GM18873 (cell line): ENCODE data around the gene TMUB1.
A peak's percentile ranks its signal among the peaks of the same experiment; 100 is the strongest.

Source experiments
- ATAC-seq: cut with Tn5 transposase; IDR thresholded peaks from one replicate; pipeline ENCODE4 v1.9.1; 2021; ENCODE audit warnings: mild to moderate bottlenecking, moderate library complexity, moderate number of reproducible peaks; ENCODE audit not compliant: unreplicated experiment, low FRiP score

TMUB1 gene

DNA sequence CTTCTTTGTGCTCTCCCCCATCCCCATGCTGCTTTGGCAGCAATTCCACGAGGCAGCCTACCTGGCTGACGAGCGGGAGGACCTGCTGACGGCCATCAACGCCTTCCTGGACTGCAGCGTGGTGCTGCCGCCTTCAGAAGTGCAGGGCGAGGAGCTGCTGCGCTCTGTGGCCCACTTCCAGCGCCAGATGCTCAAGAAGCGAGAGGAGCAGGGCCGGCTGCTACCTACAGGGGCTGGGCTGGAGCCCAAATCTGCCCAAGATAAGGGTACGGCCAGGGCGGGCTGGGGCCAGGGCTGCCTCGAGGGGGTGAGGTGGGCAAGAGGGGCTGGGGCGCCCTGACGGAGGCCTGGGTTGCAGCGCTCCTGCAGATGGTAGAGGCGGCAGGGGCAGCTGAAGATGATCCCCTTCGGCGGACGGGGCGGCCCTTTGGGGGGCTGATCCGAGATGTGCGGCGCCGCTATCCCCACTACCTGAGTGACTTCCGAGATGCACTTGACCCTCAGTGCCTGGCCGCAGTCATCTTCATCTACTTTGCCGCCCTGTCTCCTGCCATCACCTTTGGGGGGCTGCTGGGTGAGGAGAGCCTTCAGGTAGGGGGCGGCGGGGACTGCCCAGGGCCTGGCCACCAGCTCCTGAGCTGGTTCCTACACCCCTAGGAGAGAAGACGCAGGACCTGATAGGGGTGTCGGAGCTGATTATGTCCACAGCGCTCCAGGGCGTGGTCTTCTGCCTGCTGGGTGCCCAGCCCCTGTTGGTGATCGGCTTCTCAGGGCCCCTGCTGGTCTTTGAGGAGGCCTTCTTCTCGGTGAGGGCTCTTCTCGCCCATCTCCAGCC, 12.0 kb downstream of the TMUB1 start:
- no peak for ATAC-seq

DNA sequence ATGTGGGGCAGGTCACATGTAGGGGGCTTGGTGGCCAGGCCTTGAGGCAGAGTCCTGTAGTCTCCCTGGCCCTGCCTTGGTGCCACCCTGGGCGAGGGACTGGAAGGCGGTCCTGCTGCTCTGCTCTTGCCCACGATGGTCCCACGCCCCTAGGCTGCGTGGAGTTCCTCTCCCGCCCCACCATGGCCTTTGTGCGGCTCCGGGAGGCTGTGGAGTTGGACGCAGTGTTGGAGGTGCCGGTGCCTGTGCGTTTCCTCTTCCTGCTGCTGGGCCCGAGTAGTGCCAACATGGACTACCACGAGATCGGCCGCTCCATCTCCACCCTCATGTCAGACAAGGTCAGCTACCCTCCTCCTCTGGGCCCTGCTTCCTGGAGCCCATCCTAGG, 12.7 kb downstream of the TMUB1 start:
- ATAC-seq, result no peak

- no peak for ATAC-seq
Measured at GRCh38 chr7:151069841-151070573, 13.3 kb downstream of the TMUB1 start.

- ATAC-seq, result no peak
Measured at GRCh38 chr7:151068069-151068773, 15.1 kb downstream of the TMUB1 start.

- ATAC-seq, result no peak
Measured at GRCh38 chr7:151066273-151066974, 16.9 kb downstream of the TMUB1 start.

DNA sequence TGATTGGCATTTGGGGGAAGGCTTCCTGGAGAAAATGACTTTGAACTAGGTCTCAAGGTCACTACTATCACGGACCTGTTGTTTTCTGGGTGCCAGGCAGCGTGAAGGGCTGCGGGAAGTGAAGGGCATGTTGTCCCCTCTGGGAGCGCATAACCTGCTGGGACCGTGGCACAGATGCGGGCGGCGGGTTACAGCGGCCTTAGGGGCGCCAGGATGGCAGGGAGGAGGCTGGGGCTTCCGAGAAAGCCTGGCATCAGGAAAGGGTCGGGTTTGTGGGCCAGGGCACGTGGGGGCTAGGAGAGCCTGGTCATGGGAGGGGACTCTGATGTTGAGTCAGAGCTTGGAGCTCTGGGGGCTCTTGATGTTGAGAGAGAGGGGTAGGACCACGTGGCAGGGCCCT, 17.8 kb downstream of the TMUB1 start:
- no peak for ATAC-seq

DNA sequence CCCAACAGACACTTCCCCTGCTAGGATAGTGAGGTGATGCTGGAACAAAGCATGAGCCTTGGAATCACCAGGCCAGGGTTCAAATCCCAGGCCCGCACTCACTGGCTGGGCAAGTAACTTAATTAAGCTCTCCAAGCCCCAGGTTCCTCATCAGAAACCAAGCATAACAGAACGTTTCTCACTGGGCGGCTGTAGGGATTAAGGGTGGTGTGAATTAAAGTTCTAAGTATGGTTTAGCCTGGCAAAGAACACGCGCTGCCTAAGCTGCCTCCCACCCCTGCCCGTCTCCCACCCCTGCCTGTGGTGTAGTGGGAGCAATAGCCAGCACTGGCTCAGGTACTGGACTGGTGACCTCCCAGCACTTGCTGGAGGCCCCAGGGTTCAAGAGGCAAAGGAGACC, 18.3 kb downstream of the TMUB1 start:
- no peak for ATAC-seq

- ATAC-seq, result no peak
Measured at GRCh38 chr7:151064454-151064853, 18.8 kb downstream of the TMUB1 start.

- no peak for ATAC-seq
Measured at GRCh38 chr7:151063212-151063561, 20.1 kb downstream of the TMUB1 start.

DNA sequence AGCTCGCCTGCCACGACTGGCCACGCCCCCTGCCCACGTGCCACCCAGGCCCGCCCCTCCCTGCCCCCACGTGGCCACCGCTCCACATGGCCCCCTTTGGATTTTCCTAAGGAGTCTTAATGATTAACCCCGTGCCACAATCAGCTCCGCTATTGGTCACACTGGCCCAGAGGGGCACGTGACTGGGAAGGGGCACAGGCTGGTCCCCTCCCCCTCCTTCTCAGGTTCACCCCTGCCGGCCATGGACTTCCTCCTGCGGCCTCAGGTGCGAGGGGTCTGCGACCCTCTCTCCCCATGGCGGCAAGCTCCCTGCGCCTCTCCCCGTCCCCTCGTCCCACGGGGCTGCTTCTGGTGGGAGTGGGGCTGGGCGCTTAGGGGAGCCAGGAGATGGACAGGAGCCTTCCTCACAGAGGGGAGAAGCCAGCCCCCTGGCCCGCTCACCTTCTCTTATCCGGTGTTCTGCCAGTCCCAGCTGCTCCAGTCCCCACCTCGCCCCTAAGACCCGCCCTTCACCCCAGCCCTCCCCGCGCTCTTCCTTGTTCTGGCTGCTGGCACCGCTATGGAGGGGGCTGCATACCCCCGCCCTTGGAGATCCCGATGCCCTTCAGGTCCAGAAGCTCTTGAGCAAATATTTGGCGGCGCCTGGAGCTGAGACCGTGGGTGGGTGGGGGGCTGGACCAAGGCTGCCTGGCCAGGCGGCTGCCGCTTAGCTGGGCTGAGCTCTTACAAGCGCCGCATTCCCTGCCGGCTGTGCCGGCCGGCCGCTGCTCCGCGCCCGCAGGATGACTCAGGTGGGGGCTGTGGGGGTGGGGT, 20.7 kb downstream of the TMUB1 start:
- no peak for ATAC-seq

GRCh38 chr7:151062111-151062398, 21.2 kb downstream of the TMUB1 start:
- ATAC-seq, result no peak

GRCh38 chr7:151061213-151062110, 21.8 kb downstream of the TMUB1 start:
- no peak for ATAC-seq

DNA sequence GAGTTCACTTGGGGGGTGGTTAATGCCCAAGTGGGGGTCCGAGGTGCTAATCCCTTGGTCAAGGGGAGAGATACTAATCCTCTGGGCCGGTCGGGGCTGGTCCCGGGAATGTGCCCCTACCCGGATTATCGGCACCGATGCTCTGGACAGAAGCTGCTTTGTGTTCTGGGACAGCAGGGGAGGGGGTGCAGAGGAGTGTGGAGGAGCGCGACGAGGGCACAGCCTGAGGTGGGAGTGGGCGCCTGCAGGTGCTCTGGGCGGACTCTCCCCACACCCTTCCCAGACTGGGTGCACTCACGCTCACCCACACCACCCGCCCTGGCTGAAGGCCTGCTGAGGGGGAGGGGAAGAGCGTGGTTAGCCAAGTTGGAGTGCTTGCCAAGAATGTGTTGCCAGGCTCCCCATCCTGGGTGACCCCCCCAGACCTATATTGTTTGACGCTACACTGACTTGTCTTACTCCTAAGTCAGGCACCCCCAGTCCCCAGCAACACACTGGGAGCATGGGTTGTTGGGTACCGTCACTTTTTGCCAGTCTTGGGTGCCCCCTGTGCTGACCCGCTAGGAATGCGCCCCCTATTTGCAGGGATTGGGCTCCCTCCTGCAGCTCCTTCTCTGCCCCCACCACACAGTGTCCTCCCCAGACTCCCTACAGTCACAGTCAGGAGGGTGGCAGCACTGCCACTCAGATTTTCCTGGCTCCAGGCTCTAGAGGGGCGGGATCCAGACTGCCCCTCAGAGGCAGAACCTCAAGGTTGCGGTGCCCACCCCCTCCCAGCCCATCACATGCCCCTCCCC, 22.7 kb downstream of the TMUB1 start:
- ATAC-seq, result no peak

DNA sequence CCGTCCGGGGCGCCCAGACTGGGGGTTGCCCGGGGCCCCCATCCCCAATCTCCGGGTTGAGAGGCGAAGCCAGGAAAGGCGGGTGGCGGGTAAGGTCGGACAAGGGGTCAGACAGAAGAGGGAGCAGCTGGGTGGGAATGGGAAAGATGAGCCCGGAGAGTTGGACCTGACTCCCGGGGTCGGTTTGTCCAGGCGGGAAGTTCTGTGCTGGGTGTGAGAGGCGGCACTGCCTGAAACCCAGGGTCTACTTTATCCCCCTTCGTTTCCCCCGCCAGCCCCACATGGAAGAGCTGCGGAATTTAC, 23.2 kb downstream of the TMUB1 start:
- no peak for ATAC-seq

DNA sequence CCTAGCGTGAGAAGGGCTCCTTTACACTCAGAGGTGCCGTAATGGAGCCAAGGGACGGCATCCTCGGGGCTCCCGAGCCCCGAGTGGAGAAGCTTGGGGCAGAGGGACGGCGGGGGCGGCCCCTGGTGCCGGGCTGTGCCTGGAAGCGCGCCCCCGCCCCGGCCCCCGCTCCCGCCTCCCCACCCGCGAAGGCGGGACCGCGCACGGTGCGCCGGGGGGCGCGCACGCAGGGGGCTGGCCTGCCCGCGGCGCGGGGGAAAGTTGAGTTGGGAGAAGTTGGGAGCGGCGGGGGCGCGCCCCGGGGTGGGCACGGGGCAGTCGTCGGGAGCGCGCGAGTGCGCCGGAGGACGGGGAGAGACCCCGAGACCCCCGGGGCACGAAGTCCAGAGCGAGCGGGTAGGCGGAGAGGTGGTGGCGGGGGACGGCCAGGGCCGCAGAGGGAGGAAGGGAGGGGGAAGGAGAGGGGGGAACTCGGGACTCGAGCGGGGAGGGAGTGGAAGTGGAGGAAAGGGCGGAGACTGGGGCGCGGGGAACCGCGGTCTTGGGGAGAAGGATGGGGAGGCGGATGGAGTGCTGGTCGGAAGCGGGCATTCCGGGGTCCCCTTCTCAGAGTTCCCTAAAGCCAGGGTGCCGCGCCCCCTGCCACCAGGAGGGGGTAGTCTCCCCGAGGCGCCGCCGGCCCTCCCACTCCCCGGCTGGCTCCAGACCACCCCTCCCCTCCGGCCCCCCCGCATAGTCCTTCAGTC, 23.8 kb downstream of the TMUB1 start, which contains the start of gene SLC4A2:
TSS of gene SLC4A2 (plus strand) at position 223 of the 746 bp plus-strand sequence. CDS start 2,399 bp downstream, outside the sequence.
- ATAC-seq, result no peak

DNA sequence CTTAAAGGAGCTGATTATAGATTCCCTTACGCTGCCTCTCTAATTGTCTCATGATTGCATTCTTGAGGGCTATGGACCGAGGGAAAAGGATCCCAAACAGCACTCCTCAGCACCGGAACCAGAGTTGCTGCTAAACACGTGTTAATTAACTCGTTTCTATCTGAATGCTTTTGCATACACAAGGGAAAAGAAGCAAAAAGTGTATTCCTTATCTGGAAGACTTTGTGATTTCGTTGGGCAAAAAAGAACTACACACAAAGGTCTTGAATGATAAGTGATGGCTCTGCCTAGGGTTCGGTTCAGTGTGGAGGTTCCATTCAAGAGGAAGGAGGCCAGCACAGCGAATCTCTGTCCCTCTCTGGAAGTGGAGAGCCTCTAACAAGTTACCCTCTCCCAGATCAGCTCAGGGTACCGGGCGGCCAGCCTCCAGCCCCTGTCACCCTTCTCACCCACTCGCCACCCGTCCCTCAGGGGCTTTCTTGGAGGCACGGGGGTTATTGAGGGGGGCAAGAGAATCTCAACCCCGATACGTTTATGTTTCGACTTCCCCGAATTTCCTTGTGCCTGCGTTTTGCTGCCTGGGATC, 24.4 kb downstream of the TMUB1 start:
- no peak for ATAC-seq

DNA sequence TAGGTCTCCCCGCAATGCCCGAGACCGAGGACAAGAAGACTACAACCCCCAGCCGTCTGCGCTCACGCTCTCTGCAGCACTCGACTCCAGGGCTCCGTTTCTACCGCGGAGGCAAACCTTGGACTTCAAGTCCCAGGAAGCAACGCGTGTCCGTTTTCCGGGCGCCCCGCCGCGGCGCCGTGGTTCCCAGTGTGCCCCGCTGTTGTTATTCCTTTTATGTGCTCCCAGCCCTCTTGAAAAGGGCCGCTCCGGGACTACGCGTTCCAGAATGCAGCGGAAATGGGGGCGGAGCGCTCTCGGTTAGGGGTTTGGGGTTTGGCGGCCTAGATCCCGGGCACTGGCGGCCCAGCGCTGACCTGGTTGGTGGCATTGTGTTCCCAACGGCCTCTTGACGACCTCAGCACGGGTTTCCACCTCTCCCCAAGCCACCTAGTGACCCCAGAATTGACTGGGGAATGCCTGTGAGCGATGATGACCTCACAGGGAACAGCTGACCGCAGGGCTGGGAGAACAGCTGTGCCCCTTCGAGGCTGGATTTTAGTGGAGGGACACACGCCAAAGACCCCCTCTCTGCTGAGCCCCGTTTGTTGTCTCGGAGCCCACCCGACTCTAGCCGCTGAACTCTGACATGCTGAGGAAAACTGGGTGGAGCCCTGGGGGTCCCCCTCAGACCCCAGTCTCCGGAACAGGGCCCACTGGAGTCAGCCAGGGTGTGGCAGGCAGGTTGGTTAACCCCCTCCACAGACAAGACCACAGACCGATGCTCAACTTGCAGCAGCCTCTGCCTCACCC, 25.1 kb downstream of the TMUB1 start:
- peak; percentile 82 for ATAC-seq
